ENCODE data around the gene MMAB.

The MMAB gene

DNA sequence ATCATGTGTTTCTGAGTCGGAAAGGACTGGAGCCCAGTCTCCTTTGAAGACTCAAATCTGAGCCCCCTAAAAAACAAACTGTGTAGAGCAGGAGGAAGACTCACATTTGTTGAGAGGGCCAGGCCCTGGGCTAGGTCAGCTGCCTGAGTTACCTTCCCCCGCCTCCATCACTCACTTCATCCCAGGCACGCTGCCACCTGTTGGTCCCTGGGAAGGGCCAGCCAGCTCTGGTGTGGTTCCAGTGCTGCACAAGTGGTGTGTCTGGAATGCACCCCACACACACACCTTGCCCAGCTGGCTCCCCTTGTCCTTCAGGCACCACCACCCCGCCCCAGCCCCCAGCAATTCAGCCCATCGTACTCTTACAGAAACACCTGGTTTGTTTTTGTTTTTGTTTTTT, 9.3 kb upstream of the MMAB start:
- no peak for DNase-seq (ENCODE audit: low spot score)
- TF ChIP-seq, protein P1, sequence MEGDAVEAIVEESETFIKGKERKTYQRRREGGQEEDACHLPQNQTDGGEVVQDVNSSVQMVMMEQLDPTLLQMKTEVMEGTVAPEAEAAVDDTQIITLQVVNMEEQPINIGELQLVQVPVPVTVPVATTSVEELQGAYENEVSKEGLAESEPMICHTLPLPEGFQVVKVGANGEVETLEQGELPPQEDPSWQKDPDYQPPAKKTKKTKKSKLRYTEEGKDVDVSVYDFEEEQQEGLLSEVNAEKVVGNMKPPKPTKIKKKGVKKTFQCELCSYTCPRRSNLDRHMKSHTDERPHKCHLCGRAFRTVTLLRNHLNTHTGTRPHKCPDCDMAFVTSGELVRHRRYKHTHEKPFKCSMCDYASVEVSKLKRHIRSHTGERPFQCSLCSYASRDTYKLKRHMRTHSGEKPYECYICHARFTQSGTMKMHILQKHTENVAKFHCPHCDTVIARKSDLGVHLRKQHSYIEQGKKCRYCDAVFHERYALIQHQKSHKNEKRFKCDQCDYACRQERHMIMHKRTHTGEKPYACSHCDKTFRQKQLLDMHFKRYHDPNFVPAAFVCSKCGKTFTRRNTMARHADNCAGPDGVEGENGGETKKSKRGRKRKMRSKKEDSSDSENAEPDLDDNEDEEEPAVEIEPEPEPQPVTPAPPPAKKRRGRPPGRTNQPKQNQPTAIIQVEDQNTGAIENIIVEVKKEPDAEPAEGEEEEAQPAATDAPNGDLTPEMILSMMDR (IDR thresholded peaks at IDR 0.05; ENCODE audit: extremely low read depth, missing control alignments) = no peak

DNA sequence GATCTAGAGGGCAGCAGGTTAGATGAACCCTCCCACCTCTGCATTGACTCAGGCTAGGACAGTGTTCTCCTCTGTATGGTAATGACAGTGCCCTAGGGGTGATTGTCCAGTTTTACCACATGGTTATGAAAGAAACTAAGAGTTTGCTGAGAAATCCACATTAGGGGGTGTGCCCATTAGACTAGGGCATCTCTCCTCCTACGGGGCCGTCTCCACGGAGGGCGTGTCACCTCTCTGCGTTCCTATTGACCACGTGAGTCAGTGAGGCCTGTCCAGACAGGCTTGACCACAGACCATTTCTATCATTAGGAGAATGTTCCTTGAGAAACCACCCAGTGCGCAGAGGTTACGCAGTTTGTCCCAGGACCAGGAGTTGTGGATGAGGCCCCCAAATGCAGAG, 8.6 kb upstream of the MMAB start:
- TF ChIP-seq, protein P1 (IDR thresholded peaks at IDR 0.05; ENCODE audit: extremely low read depth, missing control alignments) = no peak
- no peak for DNase-seq (ENCODE audit: low spot score)

DNA sequence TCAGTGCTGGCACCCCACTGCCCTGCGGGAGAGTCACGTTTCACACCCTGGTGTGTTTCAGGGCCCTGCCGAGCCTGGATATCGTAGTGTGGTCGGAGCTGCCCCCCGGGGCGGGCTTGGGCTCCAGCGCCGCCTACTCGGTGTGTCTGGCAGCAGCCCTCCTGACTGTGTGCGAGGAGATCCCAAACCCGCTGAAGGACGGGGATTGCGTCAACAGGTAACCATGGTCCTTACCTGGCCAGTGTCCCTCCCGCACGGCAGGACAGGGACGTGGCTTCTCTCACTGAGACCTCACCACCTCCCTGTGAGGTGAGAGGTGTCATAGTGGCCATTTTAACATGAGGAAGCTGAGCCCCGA, 8.0 kb upstream of the MMAB start:
- DNase-seq (ENCODE audit: low spot score) = no peak
- TF ChIP-seq, protein P1 (IDR thresholded peaks at IDR 0.05; ENCODE audit: extremely low read depth, missing control alignments) = no peak

DNA sequence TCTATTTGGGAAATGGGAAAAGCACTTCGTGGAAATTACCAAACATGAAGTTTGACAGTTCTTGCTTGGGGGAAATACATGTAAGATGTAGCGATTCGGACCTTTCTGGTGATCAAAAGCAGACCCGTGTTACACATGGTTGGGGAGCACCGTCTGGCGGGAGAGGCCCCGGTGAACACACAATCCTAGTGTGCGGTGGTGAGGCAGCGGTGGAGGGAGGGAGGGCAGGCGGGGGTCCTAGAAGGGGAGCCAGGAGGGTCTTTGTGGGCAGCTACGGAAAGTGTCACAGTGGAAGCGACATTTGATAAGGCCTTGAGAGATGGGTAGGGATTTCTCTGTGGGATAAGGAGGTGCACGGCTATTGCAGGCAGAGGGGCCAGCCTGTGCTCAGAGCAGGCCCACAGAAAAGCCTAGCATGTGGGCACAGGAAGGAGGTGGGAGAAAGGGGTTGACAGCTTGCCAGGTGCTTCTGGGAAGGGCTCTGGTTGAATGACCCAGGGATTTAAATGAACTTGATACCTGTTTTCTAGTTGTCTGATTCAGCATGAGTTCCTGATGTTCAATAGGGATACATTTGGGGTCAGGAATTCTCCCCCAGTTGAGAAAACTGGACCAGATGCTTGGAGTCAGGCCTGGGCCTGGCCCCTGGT, 7.5 kb upstream of the MMAB start:
- DNase-seq (ENCODE audit: low spot score) = no peak

DNA sequence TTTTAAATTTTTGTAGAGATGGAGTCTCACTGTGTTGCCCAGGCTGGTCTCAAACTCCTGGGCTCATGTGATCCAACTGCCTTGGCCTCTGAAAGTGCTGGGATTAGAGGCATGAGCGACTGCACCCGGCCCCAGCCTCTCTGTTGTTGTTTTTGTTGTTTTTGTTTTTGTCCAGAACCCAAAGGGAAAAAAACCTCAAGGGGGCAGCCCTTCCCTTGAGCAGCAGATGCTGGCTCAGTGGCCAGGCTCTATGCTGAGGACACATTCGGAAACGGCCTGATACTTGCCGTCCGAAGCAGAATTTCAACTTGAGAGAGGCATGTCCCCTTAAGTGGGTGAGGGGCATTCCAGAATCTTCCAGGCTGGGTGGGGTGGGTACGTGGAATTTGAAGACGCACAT, 7.0 kb upstream of the MMAB start:
- TF ChIP-seq, protein P1 (IDR thresholded peaks at IDR 0.05; ENCODE audit: extremely low read depth, missing control alignments) = no peak
- no peak for DNase-seq (ENCODE audit: low spot score)

More for the DNA sequence above, 7.5 kb upstream of the MMAB start:
- TF ChIP-seq, protein P1 (IDR thresholded peaks at IDR 0.05; ENCODE audit: extremely low read depth, missing control alignments) = no peak

DNA sequence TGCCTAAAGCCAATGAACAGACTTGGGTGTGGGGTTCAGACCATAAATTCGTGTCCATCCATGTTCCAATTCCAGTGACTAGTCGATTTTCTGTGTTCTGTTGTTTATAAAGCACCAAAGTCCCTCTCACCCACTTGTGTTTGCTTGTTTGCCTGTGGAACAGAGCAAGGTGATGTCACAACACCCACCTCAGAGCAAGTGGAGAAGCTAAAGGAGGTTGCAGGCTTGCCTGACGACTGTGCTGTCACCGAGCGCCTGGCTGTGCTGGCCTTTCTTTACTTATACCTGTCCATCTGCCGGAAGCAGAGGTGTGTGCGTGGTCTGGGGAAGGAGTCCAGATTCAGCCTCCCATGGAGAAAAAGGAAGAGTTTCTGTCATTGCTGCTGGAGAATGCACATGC, 6.3 kb upstream of the MMAB start:
- no peak for DNase-seq (ENCODE audit: low spot score)
- TF ChIP-seq, protein P1 (IDR thresholded peaks at IDR 0.05; ENCODE audit: extremely low read depth, missing control alignments) = no peak

DNA sequence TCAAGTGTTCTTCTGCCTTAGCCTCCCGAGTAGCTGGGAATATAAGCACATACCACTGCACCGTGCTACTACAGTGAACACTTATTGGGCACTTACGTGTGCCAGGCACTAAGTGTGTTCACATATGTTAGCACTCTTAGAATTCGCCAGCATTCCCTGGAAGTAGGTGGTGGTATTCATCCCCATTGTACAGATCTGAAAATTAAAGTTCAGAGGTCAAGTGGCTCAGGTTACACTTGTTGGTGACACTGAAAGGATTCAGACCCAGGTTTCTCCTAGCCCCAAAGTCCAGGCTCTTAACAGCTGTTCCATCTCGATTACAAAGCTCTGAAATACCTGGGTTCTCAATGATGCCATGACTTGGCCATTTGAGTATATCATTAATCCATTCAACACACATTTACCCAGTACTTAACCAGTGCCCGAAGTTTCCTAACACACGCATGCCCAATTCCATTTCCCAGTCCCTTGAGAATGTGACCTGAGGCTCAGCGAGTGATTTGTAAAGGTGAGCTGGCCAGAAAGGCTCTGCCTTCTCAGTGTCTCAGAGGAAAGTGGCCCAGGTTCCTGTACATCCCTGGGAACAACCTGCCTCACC, 5.1 kb upstream of the MMAB start:
- DNase-seq (ENCODE audit: low spot score) = no peak
- TF ChIP-seq, protein P1 (IDR thresholded peaks at IDR 0.05; ENCODE audit: extremely low read depth, missing control alignments) = no peak
